HG03469 (cell line): ENCODE results near the gene LEMD2.

Source experiments
- ATAC-seq: cut with Tn5 transposase; IDR thresholded peaks from one replicate; pipeline ENCODE4 v1.9.1; 2021; ENCODE audit warnings: mild to moderate bottlenecking, moderate library complexity, moderate number of reproducible peaks; ENCODE audit not compliant: unreplicated experiment

Gene LEMD2

DNA sequence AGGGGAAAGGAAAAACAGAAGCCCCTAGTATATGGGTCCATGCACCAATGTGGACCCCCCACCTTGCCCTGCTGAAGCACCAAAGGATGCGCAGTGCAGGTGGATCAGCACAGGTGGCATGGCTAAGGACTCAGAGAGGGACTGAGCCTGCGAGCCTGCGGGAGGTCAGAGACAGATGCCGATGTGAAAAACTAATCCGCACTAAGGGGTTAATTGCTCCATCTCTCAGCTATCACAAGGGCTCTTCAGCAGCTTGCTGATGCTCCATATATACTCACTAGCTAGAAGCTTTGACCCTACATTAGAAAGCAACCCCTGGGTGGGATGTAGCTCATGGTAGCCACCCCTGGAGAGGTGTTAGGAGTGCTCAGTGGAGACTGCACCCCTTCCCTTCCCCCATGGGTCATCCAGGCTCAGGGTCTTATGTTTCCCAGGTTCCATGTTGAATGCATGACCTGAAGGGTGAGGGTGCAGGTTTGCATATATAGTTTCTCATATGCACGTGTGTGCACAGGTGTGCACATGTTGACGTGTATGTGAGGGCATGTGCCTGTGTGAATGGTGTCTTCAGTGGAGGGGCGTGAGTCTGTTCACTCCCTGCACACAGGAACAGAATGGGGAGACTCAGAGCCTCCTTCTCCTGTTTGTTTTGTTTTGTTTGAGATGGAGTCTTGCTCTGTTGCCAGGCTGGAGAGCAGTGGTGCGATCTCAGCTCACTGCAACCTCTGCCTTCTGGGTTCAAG lies 28.9 kb downstream of the LEMD2 start:
- no peak for ATAC-seq

DNA sequence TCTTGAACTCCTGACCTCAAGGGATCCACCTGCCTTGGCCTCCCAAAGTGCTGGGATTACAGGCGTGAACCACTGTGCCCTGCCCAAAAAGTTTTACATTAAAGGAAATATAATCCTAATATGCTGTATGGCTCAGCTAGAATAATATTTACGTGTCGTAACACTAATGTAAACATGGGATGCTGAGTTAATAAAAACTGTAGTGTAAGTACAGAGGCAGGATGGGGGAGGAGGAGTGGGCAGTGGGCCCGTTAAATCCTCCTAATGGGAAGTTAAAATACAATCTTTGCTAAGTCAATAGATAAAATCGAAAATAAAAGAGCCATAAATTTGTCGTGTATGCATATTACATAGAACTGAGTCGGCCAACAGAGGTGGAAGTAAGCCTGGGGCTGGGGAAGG lies 30.1 kb downstream of the LEMD2 start:
- ATAC-seq: no peak

DNA sequence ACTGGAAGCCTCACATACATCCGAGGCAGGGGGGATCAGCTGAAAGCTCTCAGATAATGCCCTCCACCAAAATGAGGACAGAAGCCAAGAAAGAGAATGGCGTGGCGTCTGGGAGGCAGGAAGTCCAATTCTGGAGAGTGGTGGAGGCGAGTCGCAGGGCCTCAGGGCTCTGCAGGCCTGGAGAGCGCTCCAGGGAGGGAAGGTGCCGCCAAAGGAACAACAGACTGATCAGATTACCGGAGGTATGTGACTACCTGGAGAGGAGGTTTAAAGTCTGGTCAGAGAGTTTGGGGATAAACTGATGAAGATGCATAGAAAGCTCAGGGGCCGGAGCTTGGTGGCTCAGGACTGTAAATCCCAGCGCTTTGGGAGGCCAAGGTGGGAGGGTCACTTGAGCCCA lies 31.0 kb downstream of the LEMD2 start:
- ATAC-seq: no peak

DNA sequence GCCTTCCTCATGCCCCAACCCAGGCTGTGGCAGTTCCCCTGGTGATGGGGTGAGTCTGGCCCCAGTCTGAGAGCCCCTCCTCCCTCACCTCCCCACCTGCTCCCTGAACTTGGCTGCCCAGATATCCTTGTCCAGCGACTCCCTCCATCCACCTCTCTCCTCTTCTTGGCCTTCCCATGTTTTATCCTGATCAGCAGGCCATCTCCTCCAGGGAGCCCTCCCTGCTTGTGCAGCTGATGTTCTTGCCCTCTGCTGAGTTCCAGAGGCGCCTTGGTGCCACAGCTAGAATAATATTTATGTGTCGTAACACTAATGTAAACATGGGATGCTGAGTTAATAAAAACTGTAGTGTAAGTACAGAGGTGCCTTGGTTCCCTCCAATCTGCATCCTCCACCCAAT lies 31.8 kb downstream of the LEMD2 start:
- ATAC-seq: no peak

DNA sequence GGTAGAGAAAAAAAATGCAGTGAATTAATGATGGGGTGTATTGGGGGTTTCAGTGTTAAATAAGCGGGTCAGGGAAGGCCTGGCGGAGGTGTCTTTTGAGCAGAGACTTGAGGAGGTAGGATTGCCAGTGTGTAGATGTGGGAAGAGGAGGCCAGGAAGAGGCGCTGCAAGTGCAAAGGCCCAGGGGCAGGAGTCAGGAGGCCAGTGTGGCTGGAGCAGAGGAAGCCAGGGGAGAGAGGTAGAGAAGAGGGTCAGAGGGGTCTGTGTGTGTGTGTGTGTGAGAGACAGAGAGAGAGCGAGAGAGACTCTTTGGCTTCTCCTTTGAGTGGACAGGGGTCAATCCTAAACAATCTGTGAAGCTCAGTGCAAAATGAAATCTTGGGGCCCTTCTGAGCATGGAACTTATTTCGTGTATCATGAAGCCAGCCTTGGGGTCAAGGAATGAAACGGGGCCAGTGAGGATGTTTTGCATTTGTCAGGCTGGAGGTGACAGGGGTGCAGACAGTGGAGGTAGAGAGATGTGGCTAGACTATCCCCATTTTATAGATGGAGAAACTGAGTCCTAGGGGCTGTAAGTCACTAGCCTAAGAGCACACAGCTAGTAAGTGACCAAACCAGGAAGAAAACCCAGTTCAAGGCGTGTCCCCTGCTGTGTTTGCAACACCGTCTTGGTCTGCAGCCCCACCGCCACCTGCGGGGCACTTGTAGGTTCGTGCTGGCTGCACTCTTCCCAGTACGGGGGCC lies 32.5 kb downstream of the LEMD2 start:
- ATAC-seq: no peak

DNA sequence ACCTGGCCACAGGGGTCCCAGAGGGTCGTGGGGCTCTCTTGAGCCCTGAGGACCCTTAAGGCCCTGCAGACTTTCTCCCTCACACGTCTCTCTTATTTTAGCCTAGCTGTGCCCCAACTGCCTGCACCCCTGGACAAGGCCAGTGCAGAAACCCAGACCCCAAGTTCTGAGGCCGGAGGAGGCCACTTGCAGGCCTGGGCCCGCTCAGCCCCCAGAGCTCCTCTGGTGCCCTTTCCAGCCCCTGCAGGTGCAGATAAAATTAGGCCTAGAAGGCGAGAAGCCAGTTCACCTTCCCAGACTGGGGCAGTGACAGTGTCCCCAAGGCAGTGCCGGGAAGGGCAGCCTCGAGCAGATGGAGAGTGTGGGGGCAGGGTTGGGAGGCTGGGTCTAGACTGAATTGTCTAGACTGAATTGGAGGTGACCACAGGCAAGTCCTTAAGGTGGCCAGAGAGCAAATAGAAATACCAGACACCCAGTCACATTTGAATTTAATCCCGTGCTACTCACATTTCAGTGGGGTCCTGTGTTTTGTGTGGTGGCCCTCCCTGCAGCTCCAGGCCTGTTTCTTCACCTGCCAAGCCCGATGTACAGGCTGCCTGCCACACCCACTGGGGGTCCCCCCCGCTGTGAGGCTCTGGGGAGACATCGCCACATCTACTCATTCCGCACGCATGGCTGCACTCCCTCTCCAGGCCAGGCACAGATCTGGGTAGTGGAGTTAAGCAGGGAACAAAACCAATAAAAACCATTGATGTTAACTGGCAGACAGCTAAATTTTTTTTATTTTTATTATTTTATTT lies 33.7 kb downstream of the LEMD2 start:
- no peak for ATAC-seq

DNA sequence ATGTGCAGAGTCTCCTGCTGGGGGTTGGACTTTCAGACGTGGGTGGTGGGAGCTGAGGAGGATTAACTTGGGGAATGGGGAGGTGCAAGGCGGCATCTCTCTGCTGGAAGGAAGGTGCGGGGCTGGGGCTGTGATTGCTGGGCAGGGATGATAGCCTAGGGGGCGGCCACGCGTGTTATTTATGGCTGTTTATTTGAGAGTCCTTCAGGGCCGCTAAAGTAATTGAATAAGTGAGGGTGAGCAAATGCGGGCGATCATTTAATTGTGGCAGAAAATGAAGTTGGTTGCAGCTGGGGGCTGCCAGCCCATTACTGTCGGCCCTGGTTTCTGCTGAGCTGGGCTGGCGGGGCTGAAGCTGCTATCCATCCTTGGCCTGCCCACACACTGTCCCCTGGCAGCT lies 34.7 kb downstream of the LEMD2 start:
- no peak for ATAC-seq

DNA sequence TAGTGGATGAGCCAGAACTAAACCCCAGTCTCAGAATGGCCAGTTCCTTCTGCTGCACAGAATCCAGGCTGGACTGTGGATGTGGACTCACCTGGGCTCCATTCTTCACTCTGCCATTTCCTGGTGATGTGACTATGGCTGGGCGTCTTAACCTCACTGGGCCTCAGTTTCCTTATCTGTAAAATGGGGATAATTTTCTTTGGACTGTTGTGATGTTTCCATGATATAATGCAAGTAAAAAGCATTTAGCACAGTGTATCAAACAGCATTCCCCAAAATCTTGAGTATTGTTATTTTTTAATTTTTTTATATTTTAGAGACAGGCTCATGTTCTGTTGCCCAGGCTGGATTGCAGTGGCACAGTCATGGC lies 36.3 kb downstream of the LEMD2 start:
- ATAC-seq: no peak

DNA sequence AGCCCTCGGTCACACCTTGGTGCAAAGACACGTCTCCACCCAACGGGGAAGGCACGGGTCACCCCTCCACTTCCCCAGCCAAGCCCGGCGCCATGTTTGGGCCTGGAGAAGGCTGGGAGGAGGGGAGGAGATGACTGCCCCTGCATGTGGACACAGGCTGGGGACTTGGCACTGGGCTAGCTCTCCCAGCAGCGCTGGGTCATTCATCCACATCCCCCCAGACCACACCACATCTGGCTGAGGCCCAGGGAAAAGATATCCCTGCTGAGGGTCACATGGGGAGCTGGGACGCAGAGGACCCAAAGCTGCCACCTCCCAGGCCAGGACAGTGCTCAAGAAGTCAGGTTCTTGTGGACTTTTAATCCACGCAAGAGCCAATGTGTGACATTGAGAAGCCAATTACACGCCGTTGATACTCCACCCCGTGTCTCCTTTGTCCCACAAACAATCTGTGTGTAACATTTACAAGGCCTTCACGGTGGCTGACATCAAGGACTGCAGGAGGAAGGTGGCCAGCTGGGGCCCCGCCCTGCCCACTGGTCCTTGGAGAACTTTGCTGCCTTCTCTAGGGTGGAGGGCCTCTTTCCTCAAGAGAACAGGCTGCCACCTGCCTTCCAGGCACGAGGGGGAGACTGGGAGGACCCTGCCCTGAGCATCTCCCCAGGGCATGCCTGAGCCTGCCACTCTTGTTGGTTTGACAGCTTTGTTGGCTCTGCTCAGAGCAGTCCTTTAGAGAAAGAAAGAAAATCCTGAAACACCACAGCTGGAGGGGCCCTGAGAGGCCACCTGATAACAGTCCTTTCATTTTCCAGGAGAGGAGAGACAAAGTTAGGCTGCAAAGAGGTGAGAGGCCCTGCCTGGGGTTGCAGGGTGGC lies 36.9 kb downstream of the LEMD2 start:
- no peak for ATAC-seq

DNA sequence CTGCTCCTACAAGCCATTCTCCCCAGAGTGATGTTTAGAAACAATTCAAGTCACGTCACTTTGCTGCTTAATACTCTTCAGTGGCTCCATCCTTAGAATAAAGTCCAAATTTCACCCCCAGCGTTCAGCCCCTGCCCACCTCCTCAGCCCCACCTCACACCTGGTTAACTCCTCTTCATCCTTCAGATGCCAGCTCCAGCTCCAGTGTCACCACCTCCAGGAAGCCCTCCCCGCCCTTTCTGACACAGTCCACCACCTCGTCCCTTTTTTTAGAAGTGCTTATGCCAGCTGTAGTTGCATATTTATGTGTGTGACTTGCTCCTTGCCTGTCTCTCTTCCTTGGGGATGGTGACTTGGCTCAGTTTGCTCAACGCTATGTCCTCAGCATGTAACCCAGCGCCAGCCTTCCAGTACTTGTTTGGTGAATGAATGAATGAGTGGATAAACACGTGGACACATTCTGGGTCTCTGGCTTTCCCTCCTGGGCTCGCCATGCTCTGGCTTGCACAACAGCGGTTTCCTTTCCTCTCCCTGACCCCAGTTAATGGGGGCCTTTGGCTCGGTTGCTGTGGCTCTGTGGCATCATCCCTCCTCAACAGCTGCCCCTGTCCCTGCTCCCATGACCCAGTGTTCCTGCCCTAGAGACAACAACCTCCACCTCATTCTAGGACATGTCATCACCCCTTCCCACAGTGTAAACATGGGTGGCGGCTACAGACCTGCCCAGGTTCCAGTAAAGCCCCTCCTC lies 38.5 kb downstream of the LEMD2 start:
- ATAC-seq: no peak

DNA sequence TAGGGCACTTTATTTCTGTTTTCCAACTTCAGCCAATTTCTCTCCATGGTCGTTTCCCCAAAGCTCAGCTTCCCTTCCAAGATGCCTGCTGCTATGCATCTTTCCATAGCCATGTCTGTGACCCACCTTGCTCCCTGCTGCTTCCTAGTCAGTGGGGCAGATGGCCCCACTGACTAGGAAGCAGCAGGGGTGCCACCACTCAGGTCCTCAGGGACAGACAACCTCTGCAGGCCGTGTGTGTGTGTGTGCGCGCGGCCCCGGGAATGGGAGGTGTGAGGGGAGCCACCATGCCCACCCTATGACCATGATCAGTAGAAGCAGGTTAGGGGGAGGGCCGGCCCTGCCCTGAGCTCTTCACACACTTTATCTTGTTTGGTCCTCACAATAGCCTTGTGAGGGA lies 39.5 kb downstream of the LEMD2 start:
- ATAC-seq: no peak

DNA sequence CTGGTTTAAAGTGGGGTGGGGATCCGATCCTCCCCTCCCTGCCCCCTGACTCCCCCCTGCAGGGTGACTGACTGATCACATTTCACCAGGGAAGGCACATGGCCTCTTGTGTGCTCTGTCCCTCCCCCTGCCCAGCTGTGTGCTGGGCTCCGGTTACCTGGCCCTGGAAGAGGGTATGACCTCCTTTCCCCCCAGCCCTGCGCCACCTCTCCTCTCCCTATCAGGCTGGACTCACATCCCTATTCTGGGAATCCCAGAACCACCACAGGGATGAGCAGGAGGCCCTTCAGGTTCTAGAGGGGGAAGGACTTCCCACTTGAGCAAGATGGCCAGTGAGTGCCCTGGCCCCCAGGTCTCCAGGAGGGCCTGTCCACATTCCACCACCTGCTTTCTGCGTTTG lies 40.1 kb downstream of the LEMD2 start:
- ATAC-seq: no peak

DNA sequence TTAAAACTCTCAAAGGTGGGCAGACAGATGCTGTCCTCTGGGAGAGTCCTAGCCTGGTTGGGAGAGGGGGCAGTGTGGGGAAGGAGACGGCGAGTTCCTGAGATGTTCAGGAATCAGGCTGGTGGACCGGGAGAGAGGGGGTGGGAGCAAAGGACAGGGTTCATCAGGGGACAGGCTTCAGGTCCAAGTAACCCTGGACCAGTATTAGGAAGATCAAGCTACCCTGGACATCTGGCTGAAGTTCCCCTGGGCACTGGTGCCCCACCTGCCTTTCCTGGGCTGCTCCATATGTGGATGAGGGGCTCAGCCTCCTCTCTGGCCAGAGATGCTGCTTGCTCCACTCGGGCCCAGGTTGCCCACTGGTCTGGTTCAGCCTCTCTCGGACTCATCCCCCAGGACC lies 41.1 kb downstream of the LEMD2 start:
- no peak for ATAC-seq

DNA sequence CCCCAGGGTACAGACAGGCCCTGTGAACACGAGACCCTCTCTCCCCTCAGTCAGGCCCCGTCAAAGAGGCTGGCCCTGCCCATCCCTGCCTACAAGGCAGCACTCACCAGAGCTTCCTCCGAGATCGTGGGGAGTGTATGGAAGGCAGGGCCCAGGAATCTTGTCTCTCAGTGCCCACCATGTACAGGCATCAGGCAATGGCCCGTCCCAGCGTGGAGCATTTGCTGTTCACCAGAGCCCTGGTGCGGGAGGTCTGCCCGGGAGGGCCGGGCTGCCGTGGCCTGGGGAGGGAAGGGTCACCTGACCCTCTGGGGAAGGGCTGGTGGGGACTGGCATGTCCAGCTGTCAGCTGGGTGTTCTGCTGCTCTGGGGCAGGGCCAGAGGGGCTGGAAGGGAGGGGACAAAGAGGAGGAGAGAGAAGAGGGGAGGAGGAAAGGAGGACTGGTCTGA lies 42.3 kb downstream of the LEMD2 start, which contains the start of gene IP6K3:
Gene IP6K3, minus strand, starts transcription at position 255 of the 450 bp plus-strand sequence. CDS start 11,429 bp downstream, outside the sequence.
- no peak for ATAC-seq

DNA sequence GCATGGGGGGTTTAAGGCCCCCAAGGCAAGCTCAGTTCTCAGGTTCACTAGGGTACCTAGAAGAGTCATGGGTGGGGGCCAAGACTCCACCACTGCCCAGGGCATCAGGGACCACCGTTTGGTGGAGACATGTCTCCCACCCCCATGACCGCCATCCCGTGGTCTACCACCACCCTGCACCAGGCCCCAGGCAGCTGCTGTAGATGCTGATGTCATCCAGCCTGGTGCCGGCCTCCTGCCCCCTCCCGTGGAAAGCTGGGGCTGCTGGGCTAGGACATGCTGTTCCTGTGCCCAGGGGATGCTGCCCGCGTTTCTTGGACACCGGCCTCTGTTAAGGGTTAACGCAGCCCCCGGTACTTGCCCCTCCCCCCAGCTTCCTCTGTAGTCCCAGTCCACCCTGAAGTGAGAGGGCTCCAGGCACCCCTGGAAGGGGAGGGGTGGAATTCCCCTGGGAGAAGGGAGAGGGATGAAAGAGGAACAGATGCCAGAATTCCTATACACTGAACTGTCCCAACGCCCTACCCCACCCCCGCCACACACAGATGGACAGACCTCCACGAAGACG lies 42.8 kb downstream of the LEMD2 start:
- ATAC-seq: no peak

DNA sequence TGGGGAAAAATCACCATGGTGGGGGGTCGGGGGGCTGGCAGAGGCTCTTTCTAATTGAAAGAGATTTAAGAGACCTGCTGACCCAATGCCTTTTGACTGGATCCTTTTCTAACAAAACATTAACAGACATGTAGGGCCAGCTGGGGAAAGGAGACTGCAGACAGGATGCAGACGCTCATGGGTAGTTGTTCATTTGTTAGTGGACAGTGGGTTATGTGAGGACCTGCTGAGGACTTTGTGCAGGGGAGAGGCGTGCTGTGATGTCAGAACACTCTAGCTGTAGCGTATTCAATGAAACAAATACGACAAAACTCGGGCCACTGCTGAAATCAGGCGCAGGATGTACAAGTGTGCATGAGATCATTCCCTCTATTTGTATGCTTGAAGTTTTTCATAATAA lies 43.4 kb downstream of the LEMD2 start:
- no peak for ATAC-seq

DNA sequence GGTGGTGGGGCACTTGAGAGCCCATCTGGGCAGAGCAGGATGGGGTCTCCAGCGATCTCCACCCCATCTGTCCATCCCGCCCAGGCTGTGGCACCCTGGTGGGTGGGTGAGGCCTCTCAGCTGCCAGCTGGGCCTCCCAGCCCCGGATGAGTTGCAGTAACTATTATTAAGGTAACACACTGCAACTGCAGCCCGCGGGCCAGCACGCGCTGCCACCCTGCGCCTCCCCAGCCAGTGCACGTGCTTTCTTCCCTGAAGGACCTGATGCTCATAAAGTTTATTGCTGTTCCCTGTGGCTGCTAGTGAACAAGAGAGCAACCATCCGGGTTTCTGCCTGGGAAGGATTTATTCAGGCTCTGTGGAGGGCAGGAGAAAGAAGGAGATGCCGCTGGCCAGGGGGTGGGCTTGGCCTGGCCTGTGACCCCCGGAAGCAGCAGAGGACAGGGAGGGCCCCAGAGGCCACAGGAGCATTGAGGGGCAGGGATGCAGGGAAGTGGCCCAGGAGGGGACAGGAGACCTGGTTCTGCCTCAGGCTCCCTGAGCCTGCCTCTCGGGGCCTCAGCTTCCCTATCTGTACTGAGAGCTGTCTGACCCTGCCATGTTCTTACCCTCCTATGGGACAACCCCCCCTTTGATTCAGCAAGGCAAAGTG lies 43.9 kb downstream of the LEMD2 start:
- ATAC-seq: no peak

DNA sequence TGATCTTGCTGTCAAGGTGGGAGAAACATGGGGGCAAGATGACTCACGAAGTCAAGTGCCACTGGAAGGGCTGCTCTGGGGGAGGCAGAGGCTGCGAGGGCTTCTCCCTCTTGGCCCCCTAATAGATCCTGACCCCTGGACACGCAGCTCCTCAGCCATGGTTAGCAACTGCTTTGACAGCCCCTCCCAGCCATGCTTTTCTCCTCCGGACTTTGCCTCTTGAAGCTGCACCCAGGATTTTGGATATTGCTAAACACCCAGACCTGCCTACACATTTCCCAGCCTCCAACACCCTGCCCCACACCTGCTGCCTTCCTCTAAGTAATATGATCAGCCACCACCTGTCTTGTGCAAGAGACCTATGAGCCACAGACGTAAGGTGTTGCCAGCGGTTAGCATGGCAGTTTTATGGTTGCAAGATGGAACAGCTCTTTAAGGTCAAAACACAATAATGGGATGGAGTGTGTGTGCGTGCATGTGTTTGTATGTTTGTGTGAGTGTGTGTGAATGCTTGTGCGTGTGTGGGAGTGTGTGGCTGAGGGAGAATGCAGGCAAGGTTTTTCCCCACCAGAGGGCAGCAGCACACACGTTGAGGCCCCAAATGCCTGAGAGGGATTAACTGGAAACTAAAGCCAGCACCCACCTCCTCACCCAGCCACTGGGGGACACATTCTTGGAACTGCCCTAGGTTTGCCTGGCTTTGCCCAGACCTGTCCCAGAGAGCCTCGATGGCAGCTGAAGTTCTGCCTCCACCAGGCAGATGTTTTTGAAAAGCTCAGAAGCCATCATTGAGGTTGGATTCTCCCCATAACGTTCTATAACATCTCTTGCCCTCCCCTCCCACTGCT lies 44.7 kb downstream of the LEMD2 start:
- ATAC-seq: no peak
